Endodermal cell (in vitro differentiated cells): Measurements from ENCODE around the gene MBOAT2. TPM values are rescaled to one million over a fixed set of nuclear protein-coding genes. Genes with fewer than 3 reads are reported as not detected.
A peak's percentile ranks its signal among the peaks of the same experiment; 100 is the strongest.

Experiments used
- DNase-seq: peaks from one replicate; pipeline ENCODE4 v3.0.0-alpha.2; 2017
- H3K27ac ChIP-seq: 2 replicates; pipeline ENCODE4 v1.5.1; 2013; ENCODE audit warnings: mild to moderate bottlenecking, low read depth, low read length, moderate library complexity
- H3K27me3 ChIP-seq: 2 replicates; pipeline ENCODE4 v1.6.1; 2013; ENCODE audit warnings: mild to moderate bottlenecking, low read length, moderate library complexity; ENCODE audit not compliant: insufficient read depth, control insufficient read depth, poor library complexity, severe bottlenecking
- H3K36me3 ChIP-seq: 2 replicates; pipeline ENCODE4 v1.7.0; 2013; ENCODE audit warnings: mild to moderate bottlenecking, low read length, moderate library complexity; ENCODE audit not compliant: control insufficient read depth, insufficient read depth
- H3K4me1 ChIP-seq: one replicate; pipeline ENCODE4 v1.7.0; 2013; ENCODE audit warnings: low read length; ENCODE audit not compliant: control insufficient read depth, insufficient read depth
- H3K4me3 ChIP-seq: 2 replicates; pipeline ENCODE4 v1.5.1; 2013; ENCODE audit warnings: mild to moderate bottlenecking, low read length, moderate library complexity
- H3K9ac ChIP-seq: 2 replicates; pipeline ENCODE4 v1.6.1; 2013; ENCODE audit warnings: mild to moderate bottlenecking, low read length, moderate library complexity; ENCODE audit not compliant: poor library complexity, severe bottlenecking; ENCODE audit errors: extremely low read depth
- H3K9me3 ChIP-seq: 2 replicates; pipeline ENCODE4 v1.6.1; 2013; ENCODE audit warnings: mild to moderate bottlenecking, low read length, moderate library complexity; ENCODE audit not compliant: control insufficient read depth
- H3K27ac Mint-ChIP-seq: 2 replicates; pipeline ENCODE4 v1.8.0; 2020; ENCODE audit warnings: mixed read lengths
- H3K27me3 Mint-ChIP-seq: 2 replicates; pipeline ENCODE4 v1.8.0; 2021; ENCODE audit warnings: mild to moderate bottlenecking, mixed read lengths; ENCODE audit not compliant: insufficient read depth
- H3K36me3 Mint-ChIP-seq: 2 replicates; pipeline ENCODE4 v1.8.0; 2020; ENCODE audit warnings: low read depth, mixed read lengths
- H3K4me1 Mint-ChIP-seq: 2 replicates; pipeline ENCODE4 v1.8.0; 2020; ENCODE audit warnings: mixed read lengths
- H3K4me3 Mint-ChIP-seq: 2 replicates; pipeline ENCODE4 v1.8.0; 2020; ENCODE audit warnings: mild to moderate bottlenecking, moderate library complexity, mixed read lengths
- H3K9me3 Mint-ChIP-seq: 2 replicates; pipeline ENCODE4 v1.8.0; 2020; ENCODE audit warnings: mild to moderate bottlenecking, mixed read lengths
- CTCF ChIP-seq: fragments of 200-600 bp; sonication (generic); conservative IDR thresholded peaks from 2 replicates; pipeline ENCODE4 v1.5.0; 2021; ENCODE audit warnings: antibody characterized with exemption, mild to moderate bottlenecking
- WGBS, 2 experiments: methylation state at CpG; one replicate each; pipeline versions ENCODE4 v1.1.5 to v1.1.7; 2013; ENCODE audit warnings: missing lambda C conversion rate in 2 of 2, mixed read lengths in 1 of 2; ENCODE audit not compliant: insufficient coverage in 1 of 2, insufficient read length in 1 of 2; 5-methylcytosine and 5-hydroxymethylcytosine counted together
- total RNA-seq, 2 donors: library from RNA; stranded (reverse); fragmentation: NEBNext Ultra II Directional in 1 of 2; extraction: Animal tissue kit (Norgen Biotek cat#: 25700) in 1 of 2; gene quantifications; 2 replicates in 1 of 2; 3 replicates in 1 of 2; pipeline ENCODE4 v1.2.1, GENCODE V29; 2021

The MBOAT2 gene
- total RNA-seq, 2 donors from 2014 or later, result 45.3 to 51.0 TPM

- Histone ChIP-seq H3K9ac (no peak overlapping the region), H3K27me3 (no peaks in the 10 kb centered on the region), H3K9me3 (no peaks in the 10 kb centered on the region), H3K4me1 (no peaks in the 10 kb centered on the region), H3K27ac (no peak overlapping the region), H3K4me3 (peak overlapping the region; percentile 95), H3K36me3 (no peaks in the 10 kb centered on the region)
- H3K27ac Mint-ChIP-seq, result no peak overlapping the region
- H3K36me3 Mint-ChIP-seq, result peaks cover 4% of the 10 kb centered on the region
- peak overlapping the region; percentile 87 for H3K4me3 Mint-ChIP-seq
- WGBS, 2 experiments, result 14 to 39% methylated on average over 5 to 7 of the region's 7 CpGs
- no peak for TF ChIP-seq CTCF
- no peak for DNase-seq
- peaks cover 21% of the 10 kb centered on the region for H3K4me1 Mint-ChIP-seq
- peaks cover 16% of the 10 kb centered on the region for H3K27me3 Mint-ChIP-seq
- H3K9me3 Mint-ChIP-seq, result no peaks in the 10 kb centered on the region
These were observed 1.2 kb downstream of the MBOAT2 start for GRCh38 chr2:9002313-9002636.

GRCh38 chr2:9001778-9002177 lies 1.7 kb downstream of the MBOAT2 start:
- no peak overlapping the region for H3K27ac ChIP-seq
- H3K4me1 ChIP-seq, result no peaks in the 10 kb centered on the region
- Mint-ChIP-seq H3K4me1 (peaks cover 21% of the 10 kb centered on the region), H3K36me3 (peaks cover 4% of the 10 kb centered on the region), H3K4me3 (peak overlapping the region; percentile 87), H3K27ac (no peak overlapping the region), H3K27me3 (peaks cover 16% of the 10 kb centered on the region), H3K9me3 (no peaks in the 10 kb centered on the region)
- H3K9me3 ChIP-seq, result no peaks in the 10 kb centered on the region
- TF ChIP-seq CTCF, result no peak
- H3K36me3 ChIP-seq, result no peaks in the 10 kb centered on the region
- H3K9ac ChIP-seq, result no peak overlapping the region
- peak overlapping the region; percentile 95 for H3K4me3 ChIP-seq
- DNase-seq, result no peak
- 89% methylated on average over 7 of the region's 8 CpGs; no CpG with 5 or more reads in 1 of the 2 experiments for WGBS, 2 experiments
- H3K27me3 ChIP-seq, result no peaks in the 10 kb centered on the region

- no peak overlapping the region for H3K27ac ChIP-seq
- Mint-ChIP-seq H3K4me1 (peaks cover 25% of the 10 kb centered on the region), H3K9me3 (no peaks in the 10 kb centered on the region), H3K27me3 (peaks cover 16% of the 10 kb centered on the region), H3K27ac (no peak overlapping the region), H3K36me3 (peaks cover 4% of the 10 kb centered on the region), H3K4me3 (no peak overlapping the region)
- H3K36me3 ChIP-seq, result no peaks in the 10 kb centered on the region
- no peak for DNase-seq
- H3K9ac ChIP-seq, result no peak overlapping the region
- peak overlapping the region; percentile 95 for H3K4me3 ChIP-seq
- 94 to 97% methylated on average over 4 to 5 of the region's 5 CpGs for WGBS, 2 experiments
- no peaks in the 10 kb centered on the region for H3K27me3 ChIP-seq
- TF ChIP-seq CTCF, result no peak
- H3K4me1 ChIP-seq, result no peaks in the 10 kb centered on the region
- no peaks in the 10 kb centered on the region for H3K9me3 ChIP-seq
These were observed 2.3 kb downstream of the MBOAT2 start for GRCh38 chr2:9001229-9001628.
